ENCODE measurements around the gene PCDHA10. TPM values are rescaled to one million over a fixed set of nuclear protein-coding genes. Genes with fewer than 3 reads are reported as not detected.

Gene PCDHA10
- total RNA-seq, 3 donors from 2014 or later (not counting 1 experiment from before 2014, with no cell fraction given) = not detected

DNA sequence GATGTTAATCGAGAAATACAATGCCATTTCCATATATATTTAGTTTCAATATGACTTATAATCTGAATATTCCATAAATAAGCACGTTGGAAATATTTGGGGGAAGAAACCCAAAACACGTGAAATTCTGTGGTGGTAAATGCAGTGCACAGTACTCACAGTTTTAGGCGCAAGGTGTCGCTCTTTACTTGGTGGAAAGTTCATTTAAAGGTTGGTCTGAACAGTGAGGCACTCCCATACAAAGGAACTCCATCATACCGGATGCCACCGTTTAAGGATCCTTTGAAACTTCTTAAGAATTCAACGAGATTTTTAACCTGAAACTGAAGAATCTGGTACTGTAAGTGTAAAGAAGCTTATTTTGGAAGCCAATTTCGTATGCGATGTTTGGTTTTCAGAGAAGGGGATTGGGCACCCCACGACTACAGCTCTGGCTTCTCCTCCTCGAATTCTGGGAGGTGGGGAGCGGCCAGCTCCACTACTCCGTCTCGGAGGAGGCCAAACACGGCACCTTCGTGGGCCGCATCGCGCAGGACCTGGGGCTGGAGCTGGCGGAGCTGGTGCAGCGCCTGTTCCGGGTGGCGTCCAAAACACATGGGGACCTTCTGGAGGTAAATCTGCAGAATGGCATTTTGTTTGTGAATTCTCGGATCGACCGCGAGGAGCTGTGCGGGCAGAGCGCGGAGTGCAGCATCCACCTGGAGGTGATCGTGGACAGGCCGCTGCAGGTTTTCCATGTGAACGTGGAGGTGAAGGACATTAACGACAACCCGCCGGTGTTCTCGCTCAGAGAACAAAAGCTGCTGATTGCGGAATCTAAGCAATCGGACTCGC is 13.2 kb downstream of the PCDHA10 start, which contains the start of gene PCDHA11:
Gene PCDHA11 (plus strand): TSS at position 237 of the 834 bp plus-strand sequence. CDS start 147 bp downstream, at position 384.
- Histone ChIP-seq H3K9me3 (ENCODE audit: control insufficient read depth, insufficient read depth, low read length) (peaks cover 9% of the 10 kb centered on the region), H3K4me1 (ENCODE audit: control insufficient read depth, insufficient read depth, low read length) (no peaks in the 10 kb centered on the region), H3K36me3 (ENCODE audit: control insufficient read depth, insufficient read depth, low read length) (no peaks in the 10 kb centered on the region), H3K4me3 (ENCODE audit: low read length) (no peak within 1 kb of the TSS), H3K27ac (ENCODE audit: low read length) (no peak within 1 kb of the TSS), H3K27me3 (ENCODE audit: control insufficient read depth, insufficient read depth, low read length) (peaks cover 4% of the 10 kb centered on the region)
- no peak for ATAC-seq
- Mint-ChIP-seq H3K4me3 (no peak within 1 kb of the TSS), H3K9me3 (peaks cover 4 to 7% of the 10 kb centered on the region in 2 donors), H3K27me3 (ENCODE audit: low read depth in 2 of 2) (peaks cover 0 to 3% of the 10 kb centered on the region in 2 donors), H3K4me1 (no peaks in the 10 kb centered on the region), H3K36me3 (peaks cover 6% of the 10 kb centered on the region), H3K27ac (no peak within 1 kb of the TSS)
- no peak for TF ChIP-seq CTCF (IDR thresholded peaks at IDR 0.05)
- no peak for DNase-seq
- intact Hi-C loops (cut with micrococcal nuclease) = no loop called here
- WGBS (ENCODE audit: insufficient coverage) = 26% methylated on average over 39 of the region's 41 CpGs

DNA sequence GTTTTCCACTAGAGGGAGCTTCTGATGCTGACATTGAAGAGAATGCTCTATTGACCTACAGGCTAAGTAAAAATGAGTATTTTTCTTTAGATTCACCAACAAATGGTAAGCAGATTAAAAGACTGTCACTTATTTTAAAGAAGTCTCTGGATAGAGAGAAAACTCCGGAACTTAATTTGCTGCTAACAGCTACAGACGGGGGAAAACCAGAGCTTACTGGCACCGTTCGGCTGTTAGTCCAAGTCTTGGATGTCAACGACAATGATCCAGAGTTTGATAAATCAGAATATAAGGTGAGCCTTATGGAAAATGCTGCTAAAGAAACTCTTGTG is 13.8 kb downstream of the PCDHA10 start:
- WGBS (ENCODE audit: insufficient coverage) = 53% methylated on average over 5 of the region's 5 CpGs
- TF ChIP-seq CTCF (IDR thresholded peaks at IDR 0.05) = no peak
- H3K4me3 Mint-ChIP-seq = no peak overlapping the region
- Histone ChIP-seq H3K4me1 (ENCODE audit: control insufficient read depth, insufficient read depth, low read length) (no peaks in the 10 kb centered on the region), H3K27ac (ENCODE audit: low read length) (no peak overlapping the region), H3K36me3 (ENCODE audit: control insufficient read depth, insufficient read depth, low read length) (no peaks in the 10 kb centered on the region), H3K27me3 (ENCODE audit: control insufficient read depth, insufficient read depth, low read length) (peaks cover 4% of the 10 kb centered on the region), H3K9me3 (ENCODE audit: control insufficient read depth, insufficient read depth, low read length) (peaks cover 9% of the 10 kb centered on the region), H3K4me3 (ENCODE audit: low read length) (no peak overlapping the region)
- no peaks in the 10 kb centered on the region for H3K4me1 Mint-ChIP-seq
- DNase-seq (no peak), ATAC-seq (no peak)
- H3K36me3 Mint-ChIP-seq = peaks cover 2% of the 10 kb centered on the region
- intact Hi-C loops (cut with micrococcal nuclease) = no loop called here
- H3K9me3 Mint-ChIP-seq = peaks cover 2 to 4% of the 10 kb centered on the region in 2 donors
- H3K27me3 Mint-ChIP-seq (ENCODE audit: low read depth in 2 of 2) = peaks cover 0 to 3% of the 10 kb centered on the region in 2 donors
- no peak overlapping the region for H3K27ac Mint-ChIP-seq

GRCh38 chr5:140870221-140871201 is 14.8 kb downstream of the PCDHA10 start:
- DNase-seq (no peak), ATAC-seq (no peak)
- 56% methylated on average over 114 of the region's 114 CpGs for WGBS (ENCODE audit: insufficient coverage)
- Histone ChIP-seq H3K4me1 (ENCODE audit: control insufficient read depth, insufficient read depth, low read length) (no peaks in the 10 kb centered on the region), H3K27ac (ENCODE audit: low read length) (no peak overlapping the region), H3K4me3 (ENCODE audit: low read length) (no peak overlapping the region), H3K9me3 (ENCODE audit: control insufficient read depth, insufficient read depth, low read length) (peaks cover 12% of the 10 kb centered on the region), H3K27me3 (ENCODE audit: control insufficient read depth, insufficient read depth, low read length) (peaks cover 7% of the 10 kb centered on the region), H3K36me3 (ENCODE audit: control insufficient read depth, insufficient read depth, low read length) (no peaks in the 10 kb centered on the region)
- peaks cover 0 to 3% of the 10 kb centered on the region in 2 donors for H3K27me3 Mint-ChIP-seq (ENCODE audit: low read depth in 2 of 2)
- peaks cover 2 to 3% of the 10 kb centered on the region in 2 donors for H3K9me3 Mint-ChIP-seq
- H3K4me3 Mint-ChIP-seq = no peak overlapping the region
- no peaks in the 10 kb centered on the region for H3K4me1 Mint-ChIP-seq
- intact Hi-C loops (cut with micrococcal nuclease) = no loop called here
- no peak for TF ChIP-seq CTCF (IDR thresholded peaks at IDR 0.05)
- no peaks in the 10 kb centered on the region for H3K36me3 Mint-ChIP-seq
- no peak overlapping the region for H3K27ac Mint-ChIP-seq
